HCT116 (cell line): Measurements from ENCODE around the gene PPM1M. TPM values are rescaled to one million over a fixed set of nuclear protein-coding genes. Genes with fewer than 3 reads are reported as not detected.

ENCODE experiments used
- ATAC-seq: fragments of 200-7000 bp; cut with Tn5 transposase; 2 replicates; pipeline ENCODE4 v1.9.1; 2020; ENCODE audit warnings: mild to moderate bottlenecking, moderate library complexity
- BruUV-seq: library from RNA; stranded (reverse); fragments of 400-500 nt; replicated peaks from 2 replicates; lab custom pipeline; 2021; lab: Mats Ljungman, UMichigan
- CTCF ChIA-PET: fragments of 300-600 bp; sonication (Branson Sonifier 250); formaldehyde crosslinking; loops from one replicate; lab custom pipeline; 2021; ENCODE audit warnings: antibody characterized with exemption; lab: Charles Lee
- POLR2A ChIA-PET: fragments of 300-600, 350-600 bp; sonication (Branson Sonifier 250); formaldehyde crosslinking; loops from one replicate; lab custom pipeline; 2021; ENCODE audit warnings: antibody characterized with exemption; lab: Charles Lee
- RAD21 ChIA-PET, 2 experiments: fragments of 300-600 bp; sonication (Branson Sonifier 250); formaldehyde crosslinking; loops; one replicate each; lab custom pipeline; 2023; ENCODE audit warnings: low total read pairs in 2 of 2; ENCODE audit not compliant: uncharacterized antibody in 2 of 2, unreplicated experiment in 2 of 2, low non-redundant PET in 1 of 2; lab: Charles Lee
- DNase-seq: peaks from one replicate; pipeline ENCODE4 v3.0.0-alpha.2; 2010; ENCODE audit warnings: low read depth, low spot score
- H2AFZ ChIP-seq: fragments of 200-600 bp; shearing (Covaris generic), sonication (generic); 2 replicates; pipeline ENCODE4 v1.6.1; 2017; ENCODE audit warnings: low read depth, mixed run types, mixed read lengths, antibody characterized with exemption, low read length; ENCODE audit not compliant: poor library complexity, severe bottlenecking
- H3K27ac ChIP-seq: 2 replicates; pipeline ENCODE4 v1.5.1; 2012; ENCODE audit warnings: low read depth, low read length
- H3K27me3 ChIP-seq: fragments of 200-600 bp; sonication (generic); 2 replicates; pipeline ENCODE4 v1.6.1; 2016; ENCODE audit warnings: mixed run types, low read length, mixed read lengths; ENCODE audit not compliant: insufficient read depth
- H3K36me3 ChIP-seq, 2 experiments: fragments of 200-500 bp in 1 of 2; fragments of 200-600 bp in 1 of 2; sonication (Bioruptor generic) in 1 of 2; sonication (generic) in 1 of 2; 2 replicates each; pipeline versions ENCODE4 v1.5.1 to v1.6.1; 2014 to 2016; ENCODE audit warnings: low read length in 2 of 2, inconsistent platforms in 1 of 2, mixed read lengths in 1 of 2, mixed run types in 1 of 2; ENCODE audit not compliant: insufficient read depth in 2 of 2, control insufficient read depth in 1 of 2
- H3K4me1 ChIP-seq, 2 experiments: fragments of 200-600 bp in 1 of 2; sonication (generic) in 1 of 2; 2 replicates each; pipeline versions ENCODE4 v1.5.1 to v1.6.1; 2012 to 2017; ENCODE audit warnings: low read length in 2 of 2, inconsistent platforms in 1 of 2, mild to moderate bottlenecking in 1 of 2, mixed read lengths in 1 of 2, mixed run types in 1 of 2, moderate library complexity in 1 of 2; ENCODE audit not compliant: insufficient read depth in 2 of 2, control insufficient read depth in 1 of 2
- H3K4me2 ChIP-seq: fragments of 200-600 bp; sonication (generic); 2 replicates; pipeline ENCODE4 v1.6.1; 2017; ENCODE audit warnings: mixed run types, low read length, mixed read lengths
- H3K4me3 ChIP-seq, 2 experiments: fragments of 200-600 bp in 1 of 2; sonication (generic) in 1 of 2; replicated peaks in 1 of 2; 2 replicates each; pipeline ENCODE4 v1.5.1; 2011 to 2016; ENCODE audit warnings: low read length in 2 of 2, control low read depth in 1 of 2, low read depth in 1 of 2, mild to moderate bottlenecking in 1 of 2, mixed read lengths in 1 of 2, mixed run types in 1 of 2
- H3K79me2 ChIP-seq: fragments of 200-600 bp; sonication (generic); 2 replicates; pipeline ENCODE4 v1.6.1; 2017; ENCODE audit warnings: mild to moderate bottlenecking, mixed run types, low read length, moderate library complexity, mixed read lengths; ENCODE audit not compliant: insufficient read depth
- H3K9ac ChIP-seq: fragments of 200-600 bp; sonication (generic); 2 replicates; pipeline ENCODE4 v1.6.1; 2016; ENCODE audit warnings: low read length, mixed read lengths
- H3K9me2 ChIP-seq: fragments of 200-600 bp; sonication (generic), shearing (Covaris generic); 2 replicates; pipeline ENCODE4 v1.6.1; 2017; ENCODE audit warnings: mixed run types, mild to moderate bottlenecking, moderate library complexity; ENCODE audit not compliant: insufficient read depth
- H3K9me3 ChIP-seq, 2 experiments: fragments of 200-500 bp in 1 of 2; fragments of 200-600 bp in 1 of 2; sonication (Bioruptor generic) in 1 of 2; sonication (generic) in 1 of 2; 2 replicates each; pipeline ENCODE4 v1.6.1; 2014 to 2017; ENCODE audit warnings: low read length in 2 of 2, mixed read lengths in 2 of 2, inconsistent platforms in 1 of 2, low read depth in 1 of 2, mild to moderate bottlenecking in 1 of 2, mixed run types in 1 of 2, moderate library complexity in 1 of 2; ENCODE audit not compliant: control insufficient read depth in 1 of 2, insufficient read depth in 1 of 2
- H4K20me1 ChIP-seq: fragments of 200-600 bp; sonication (generic), shearing (Covaris generic); 2 replicates; pipeline ENCODE4 v1.6.1; 2017; ENCODE audit warnings: mixed run types, mild to moderate bottlenecking, moderate library complexity; ENCODE audit not compliant: insufficient read depth
- ELF1 ChIP-seq: IDR thresholded peaks from 2 replicates; pipeline ENCODE4 v1.6.1; 2012; ENCODE audit warnings: low read depth, borderline replicate concordance
- JUND ChIP-seq: IDR thresholded peaks from 2 replicates; pipeline ENCODE4 v1.6.1; 2012
- POLR2A ChIP-seq: IDR thresholded peaks from 2 replicates; pipeline ENCODE4 v1.7.0; 2011; ENCODE audit warnings: borderline replicate concordance; ENCODE audit not compliant: insufficient read depth, insufficient read length; ENCODE audit errors: extremely low read depth
- YY1 ChIP-seq: IDR thresholded peaks from 2 replicates; pipeline ENCODE4 v1.6.1; 2011; ENCODE audit warnings: low read length, low read depth, moderate library complexity, mild to moderate bottlenecking; ENCODE audit not compliant: insufficient replicate concordance; ENCODE audit errors: extremely low read depth
- ZBTB33 ChIP-seq: IDR thresholded peaks from 2 replicates; pipeline ENCODE4 v1.6.1; 2011; ENCODE audit warnings: mild to moderate bottlenecking, low read length, moderate library complexity; ENCODE audit not compliant: insufficient replicate concordance; ENCODE audit errors: extremely low read depth
- intact Hi-C: fragments of 100-400 bp; cut with micrococcal nuclease; formaldehyde crosslinking; loops from 2 replicates; pipeline ENCODE4 v1.10.0; 2022
- total RNA-seq: library from RNA; stranded (reverse); gene quantifications from one replicate; pipeline ENCODE4 v1.2.1, GENCODE V29; 2021; ENCODE audit not compliant: unreplicated experiment
- TF ChIP-seq, protein P1 (sequence below), 3 experiments: fragments of 200-600 bp in 1 of 3; sonication (generic) in 1 of 3; IDR thresholded peaks in 2 of 3; conservative IDR thresholded peaks in 1 of 3; 2 replicates each; pipeline ENCODE4 v1.5.1; 2012 to 2017; ENCODE audit warnings: low read depth in 2 of 3, low read length in 2 of 3, antibody characterized with exemption in 1 of 3, borderline replicate concordance in 1 of 3, control low read depth in 1 of 3, mild to moderate bottlenecking in 1 of 3, mixed read lengths in 1 of 3, mixed run types in 1 of 3, moderate library complexity in 1 of 3; ENCODE audit not compliant: insufficient read depth in 1 of 3

PPM1M gene
- total RNA-seq, 1 experiment from 2014 or later, result 16.6 TPM

DNA sequence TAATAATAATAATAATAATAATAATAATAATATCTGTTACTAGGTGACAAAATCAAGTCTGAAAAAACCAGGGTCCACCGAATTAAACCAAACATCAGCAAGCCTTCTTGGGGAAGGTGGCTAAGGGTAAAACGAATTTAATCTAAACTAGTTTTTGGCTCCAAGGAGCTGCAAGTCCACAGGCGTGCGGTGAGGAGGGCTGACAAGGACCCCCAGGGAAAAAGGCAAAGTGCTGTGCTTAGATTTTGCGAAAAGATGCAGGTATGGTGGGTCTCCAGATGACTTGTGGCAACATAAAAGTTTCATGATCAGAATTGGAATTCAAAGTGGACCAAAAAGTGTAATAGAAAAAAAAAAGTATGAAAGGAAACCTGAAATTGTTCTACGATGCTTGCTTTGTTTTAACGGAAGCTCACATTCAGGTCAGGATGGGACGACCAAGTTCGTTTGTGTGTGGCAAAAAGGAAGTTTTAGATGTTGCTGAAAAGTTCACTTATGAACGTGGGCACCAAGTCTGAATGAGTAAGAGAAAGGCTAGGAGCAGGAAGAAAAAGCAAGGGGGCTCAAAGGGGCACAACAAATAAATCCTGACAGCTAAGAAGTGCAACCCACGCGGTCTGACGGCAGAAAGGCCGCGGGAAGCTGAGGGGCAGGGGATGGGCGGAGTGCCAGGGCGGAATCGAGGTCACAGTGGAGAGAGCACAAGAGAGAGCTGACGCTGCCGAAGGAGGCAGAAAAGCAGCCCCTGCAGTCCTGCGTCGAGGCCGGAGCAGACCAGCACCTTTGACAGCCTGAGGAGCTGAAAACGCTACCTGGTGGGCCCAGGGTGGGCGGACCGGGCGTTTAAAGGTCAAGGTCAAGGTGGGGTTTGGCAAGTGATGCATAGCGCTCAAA, 31.8 kb downstream of the PPM1M start:
- BruUV-seq, result TSS peak; percentile 42
- H3K4me2 ChIP-seq, result peak overlapping the region; percentile 80
- H3K79me2 ChIP-seq, result peaks cover 59% of the 10 kb centered on the region
- ChIA-PET RAD21 (interaction anchor here in 1 of 2 experiments (0.6 to 0.7 kb wide), 2 partner anchors 14 to 281 kb away, joined by 3 read pairs; no protein-coding TSS in a partner anchor), POLR2A (interaction anchor here (0.5 to 3.0 kb wide), 5 partner anchors 10 to 82 kb away, joined by 3 to 18 read pairs (median 3); partner anchors contain the start of gene GLYCTK), CTCF (interaction anchor here (1.0 to 1.6 kb wide), 3 partner anchors 12 to 135 kb away, joined by 3 to 4 read pairs (median 4); no protein-coding TSS in a partner anchor)
- H3K9me2 ChIP-seq, result no peaks in the 10 kb centered on the region
- H3K36me3 ChIP-seq, result peaks cover 2 to 18% of the 10 kb centered on the region in 2 experiments; a peak in 2 of 4 replicates
- peaks cover 15 to 40% of the 10 kb centered on the region in 2 experiments; a peak in 3 of 4 replicates for H3K4me1 ChIP-seq
- no peaks in the 10 kb centered on the region for H3K27me3 ChIP-seq
- ATAC-seq, result no peak
- H3K9ac ChIP-seq, result peak overlapping the region; percentile 98
- peak overlapping the region; percentile 93 for H3K27ac ChIP-seq
- no peaks in the 10 kb centered on the region for H3K9me3 ChIP-seq
- TF ChIP-seq JUND, result no peak
- TF ChIP-seq POLR2A, result peak; percentile 5
- DNase-seq, result no peak
- peaks cover 17% of the 10 kb centered on the region; the same call in 1 of the 2 replicates for H4K20me1 ChIP-seq
- no peak overlapping the region for H2AFZ ChIP-seq
- peak overlapping the region; percentile 94 to 99 for H3K4me3 ChIP-seq
- intact Hi-C loops, result loop anchor here (2.0 kb wide), 1 partner anchor 39 kb away; the partner anchor contains the start of gene TWF2

- Histone ChIP-seq H3K9me2 (no peaks in the 10 kb centered on the region), H3K4me3 (peak overlapping the region; percentile 94 to 99), H3K9me3 (no peaks in the 10 kb centered on the region), H3K27me3 (no peaks in the 10 kb centered on the region), H3K4me2 (peak overlapping the region; percentile 80), H3K79me2 (peaks cover 52% of the 10 kb centered on the region), H3K27ac (peak overlapping the region; percentile 93), H3K4me1 (peaks cover 15 to 48% of the 10 kb centered on the region in 2 experiments; a peak in 3 of 4 replicates), H3K36me3 (peaks cover 0 to 12% of the 10 kb centered on the region in 2 experiments; a peak in 2 of 4 replicates), H2AFZ (no peak overlapping the region), H3K9ac (peak overlapping the region; percentile 98), H4K20me1 (peaks cover 12% of the 10 kb centered on the region; the same call in 1 of the 2 replicates)
- intact Hi-C loops, result loop anchor here (2.0 kb wide), 1 partner anchor 39 kb away; the partner anchor contains the start of gene TWF2
- ChIA-PET RAD21 (no interaction called here), POLR2A (interaction anchor here (1.0 to 3.0 kb wide), 7 partner anchors 9 to 47 kb away, joined by 3 to 18 read pairs (median 4); partner anchors contain the start of genes GLYCTK and TWF2), CTCF (interaction anchor here (1.0 to 1.6 kb wide), 8 partner anchors 11 to 134 kb away, joined by 3 to 4 read pairs (median 3); no protein-coding TSS in a partner anchor)
- DNase-seq (no peak), ATAC-seq (peak; percentile 75)
- no TSS peak for BruUV-seq
- no peak for TF ChIP-seq YY1
- TF ChIP-seq, protein P1, sequence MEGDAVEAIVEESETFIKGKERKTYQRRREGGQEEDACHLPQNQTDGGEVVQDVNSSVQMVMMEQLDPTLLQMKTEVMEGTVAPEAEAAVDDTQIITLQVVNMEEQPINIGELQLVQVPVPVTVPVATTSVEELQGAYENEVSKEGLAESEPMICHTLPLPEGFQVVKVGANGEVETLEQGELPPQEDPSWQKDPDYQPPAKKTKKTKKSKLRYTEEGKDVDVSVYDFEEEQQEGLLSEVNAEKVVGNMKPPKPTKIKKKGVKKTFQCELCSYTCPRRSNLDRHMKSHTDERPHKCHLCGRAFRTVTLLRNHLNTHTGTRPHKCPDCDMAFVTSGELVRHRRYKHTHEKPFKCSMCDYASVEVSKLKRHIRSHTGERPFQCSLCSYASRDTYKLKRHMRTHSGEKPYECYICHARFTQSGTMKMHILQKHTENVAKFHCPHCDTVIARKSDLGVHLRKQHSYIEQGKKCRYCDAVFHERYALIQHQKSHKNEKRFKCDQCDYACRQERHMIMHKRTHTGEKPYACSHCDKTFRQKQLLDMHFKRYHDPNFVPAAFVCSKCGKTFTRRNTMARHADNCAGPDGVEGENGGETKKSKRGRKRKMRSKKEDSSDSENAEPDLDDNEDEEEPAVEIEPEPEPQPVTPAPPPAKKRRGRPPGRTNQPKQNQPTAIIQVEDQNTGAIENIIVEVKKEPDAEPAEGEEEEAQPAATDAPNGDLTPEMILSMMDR (IDR thresholded peaks at IDR 0.05 in 2 of 3, conservative IDR thresholded peaks at IDR 0.05 in 1 of 3; ENCODE audit: borderline replicate concordance in 1 of 3, insufficient read depth in 1 of 3, low read depth in 2 of 3, low read length in 2 of 3), result peak in 1 of 3 experiments; percentile 30; a peak in 2 of 6 replicates
- no peak for TF ChIP-seq ELF1
- no peak for TF ChIP-seq ZBTB33
These were observed 32.5 kb downstream of the PPM1M start for GRCh38 chr3:52277972-52278509.
